ENCODE results near the gene IL17RE. TPM values are rescaled to one million over a fixed set of nuclear protein-coding genes. Genes with fewer than 3 reads are reported as not detected.
A peak's percentile ranks its signal among the peaks of the same experiment; 100 is the strongest.
"Not testable (repeated sequence)": the region's sequence is repeated elsewhere in the genome, so short reads cannot be mapped to it uniquely, and the experiment has no call there.

The IL17RE gene
- 1 to 10 TPM; 1.2 to 1.6 TPM for total RNA-seq
- 0.85 TPM for polyA plus RNA-seq (2013, experiment 1 of 2)
- polyA plus RNA-seq (2013, experiment 2 of 2), result 0.75 TPM
- long read RNA-seq, experiment 1, partial matches to known transcripts, result 1 of 2 reads
- long read RNA-seq, experiment 1, other reads (novel, unspliced or antisense), result 1 of 2 reads
- long read RNA-seq, experiment 2, result 0 reads
- long read RNA-seq, experiment 3, partial matches to known transcripts, result 0 of 2 reads
- long read RNA-seq, experiment 3, other reads (novel, unspliced or antisense), result 2 of 2 reads
- long read RNA-seq, experiment 4, result 0 reads

- Mint-ChIP-seq H3K4me3 (peak within 1 kb of the TSS; percentile 32), H3K27me3 (ENCODE audit: insufficient read depth) (peaks cover 1% of the 10 kb centered on the region), H3K27ac (no peak within 1 kb of the TSS), H3K36me3 (ENCODE audit: low read depth) (no peaks in the 10 kb centered on the region), H3K4me1 (peaks cover 19% of the 10 kb centered on the region), H3K9me3 (no peaks in the 10 kb centered on the region)
- WGBS, 2 experiments (ENCODE audit: insufficient coverage in 1 of 2, insufficient read length in 1 of 2), result 73 to 78% methylated on average over 8 to 13 of the region's 13 CpGs
- Histone ChIP-seq H3K36me3 (ENCODE audit: control insufficient read depth, insufficient read depth, low read length) (no peaks in the 10 kb centered on the region), H3K9ac (ENCODE audit: extremely low read depth, low read length, poor library complexity, severe bottlenecking) (no peak within 1 kb of the TSS), H3K27me3 (ENCODE audit: control insufficient read depth, insufficient read depth, low read length, poor library complexity, severe bottlenecking) (no peaks in the 10 kb centered on the region), H3K27ac (ENCODE audit: low read depth, low read length) (no peak within 1 kb of the TSS), H3K9me3 (ENCODE audit: control insufficient read depth, low read length) (no peaks in the 10 kb centered on the region), H3K4me1 (ENCODE audit: control insufficient read depth, insufficient read depth, low read length) (no peaks in the 10 kb centered on the region), H3K4me3 (ENCODE audit: low read length) (no peak within 1 kb of the TSS)
- TF ChIP-seq CTCF (conservative IDR thresholded peaks at IDR 0.05), result no peak
- peak; percentile 85 for DNase-seq
These were observed at the start of gene IL17RE for GRCh38 chr3:9902372-9903237. Gene IL17RE (plus strand): TSS chr3:9902848. CDS start chr3:9902933, 85 bp downstream.

- not testable (repeated sequence) for H3K9me3 ChIP-seq (ENCODE audit: control insufficient read depth, low read length); DNase-seq; H3K36me3 ChIP-seq (ENCODE audit: control insufficient read depth, insufficient read depth, low read length); H3K36me3 Mint-ChIP-seq (ENCODE audit: low read depth); H3K9ac ChIP-seq (ENCODE audit: extremely low read depth, low read length, poor library complexity, severe bottlenecking); H3K4me3 ChIP-seq (ENCODE audit: low read length); H3K27ac ChIP-seq (ENCODE audit: low read depth, low read length); H3K27ac Mint-ChIP-seq; H3K27me3 Mint-ChIP-seq (ENCODE audit: insufficient read depth); H3K4me1 ChIP-seq (ENCODE audit: control insufficient read depth, insufficient read depth, low read length); H3K9me3 Mint-ChIP-seq; H3K4me3 Mint-ChIP-seq; H3K27me3 ChIP-seq (ENCODE audit: control insufficient read depth, insufficient read depth, low read length, poor library complexity, severe bottlenecking)
- 83 to 86% methylated on average over 10 to 11 of the region's 11 CpGs for WGBS, 2 experiments (ENCODE audit: insufficient coverage in 1 of 2, insufficient read length in 1 of 2)
- peaks cover 16% of the 10 kb centered on the region for H3K4me1 Mint-ChIP-seq
These were observed 48.2 kb upstream of the IL17RE start for GRCh38 chr3:9854291-9854940.

GRCh38 chr3:9855594-9855993, 47.1 kb upstream of the IL17RE start:
- no peak overlapping the region for H3K27ac Mint-ChIP-seq
- Histone ChIP-seq H3K4me1 (ENCODE audit: control insufficient read depth, insufficient read depth, low read length) (no peaks in the 10 kb centered on the region), H3K27me3 (ENCODE audit: control insufficient read depth, insufficient read depth, low read length, poor library complexity, severe bottlenecking) (no peaks in the 10 kb centered on the region), H3K9me3 (ENCODE audit: control insufficient read depth, low read length) (no peaks in the 10 kb centered on the region), H3K27ac (ENCODE audit: low read depth, low read length) (no peak overlapping the region), H3K36me3 (ENCODE audit: control insufficient read depth, insufficient read depth, low read length) (no peaks in the 10 kb centered on the region), H3K4me3 (ENCODE audit: low read length) (no peak overlapping the region), H3K9ac (ENCODE audit: extremely low read depth, low read length, poor library complexity, severe bottlenecking) (no peak overlapping the region)
- 94 to 100% methylated on average over 3 of the region's 3 CpGs for WGBS, 2 experiments (ENCODE audit: insufficient coverage in 1 of 2, insufficient read length in 1 of 2)
- no peak for DNase-seq
- H3K4me1 Mint-ChIP-seq, result peaks cover 20% of the 10 kb centered on the region
- peaks cover 9% of the 10 kb centered on the region for H3K27me3 Mint-ChIP-seq (ENCODE audit: insufficient read depth)
- TF ChIP-seq CTCF (conservative IDR thresholded peaks at IDR 0.05), result no peak
- no peaks in the 10 kb centered on the region for H3K36me3 Mint-ChIP-seq (ENCODE audit: low read depth)
- H3K9me3 Mint-ChIP-seq, result no peaks in the 10 kb centered on the region
- H3K4me3 Mint-ChIP-seq, result no peak overlapping the region
